ENCODE results near the gene RAB4A.

RAB4A gene

GRCh38 chr1:229227298-229227919 lies 43.5 kb upstream of the RAB4A start:
- peak overlapping the region; percentile 77 for H3K27ac ChIP-seq
- TF ChIP-seq CTCF (IDR thresholded peaks at IDR 0.05) (peak; percentile 100), ZFX (IDR thresholded peaks at IDR 0.05; ENCODE audit: borderline replicate concordance) (no peak)

- H3K27ac ChIP-seq = peak overlapping the region; percentile 77
- TF ChIP-seq ZFX (IDR thresholded peaks at IDR 0.05; ENCODE audit: borderline replicate concordance) = no peak
- TF ChIP-seq CTCF (IDR thresholded peaks at IDR 0.05) = no peak
These were observed 42.4 kb upstream of the RAB4A start for GRCh38 chr1:229228522-229228921.

GRCh38 chr1:229229137-229229720 lies 41.7 kb upstream of the RAB4A start:
- TF ChIP-seq ZFX (IDR thresholded peaks at IDR 0.05; ENCODE audit: borderline replicate concordance) (no peak), CTCF (IDR thresholded peaks at IDR 0.05) (no peak)
- H3K27ac ChIP-seq = peak overlapping the region; percentile 77

- H3K27ac ChIP-seq = peak overlapping the region; percentile 77
- TF ChIP-seq ZFX (IDR thresholded peaks at IDR 0.05; ENCODE audit: borderline replicate concordance) = no peak
- no peak for TF ChIP-seq CTCF (IDR thresholded peaks at IDR 0.05)
These were observed 41.2 kb upstream of the RAB4A start for GRCh38 chr1:229229721-229230139.

- TF ChIP-seq CTCF (IDR thresholded peaks at IDR 0.05) = no peak
These were observed 40.6 kb upstream of the RAB4A start for GRCh38 chr1:229230140-229230892.

GRCh38 chr1:229230893-229231753 lies 39.8 kb upstream of the RAB4A start:
- TF ChIP-seq CTCF (IDR thresholded peaks at IDR 0.05) = no peak
- TF ChIP-seq ZFX (IDR thresholded peaks at IDR 0.05; ENCODE audit: borderline replicate concordance) = no peak
- peak overlapping the region; percentile 77 for H3K27ac ChIP-seq

More at GRCh38 chr1:229230140-229230892, 40.6 kb upstream of the RAB4A start:
- H3K27ac ChIP-seq = peak overlapping the region; percentile 77
